HG03571 (cell line): Measurements from ENCODE around the gene FLRT1.

Experiments
- ATAC-seq: cut with Tn5 transposase; IDR thresholded peaks from one replicate; pipeline ENCODE4 v1.9.1; 2021; ENCODE audit not compliant: unreplicated experiment

Gene FLRT1, protein sequence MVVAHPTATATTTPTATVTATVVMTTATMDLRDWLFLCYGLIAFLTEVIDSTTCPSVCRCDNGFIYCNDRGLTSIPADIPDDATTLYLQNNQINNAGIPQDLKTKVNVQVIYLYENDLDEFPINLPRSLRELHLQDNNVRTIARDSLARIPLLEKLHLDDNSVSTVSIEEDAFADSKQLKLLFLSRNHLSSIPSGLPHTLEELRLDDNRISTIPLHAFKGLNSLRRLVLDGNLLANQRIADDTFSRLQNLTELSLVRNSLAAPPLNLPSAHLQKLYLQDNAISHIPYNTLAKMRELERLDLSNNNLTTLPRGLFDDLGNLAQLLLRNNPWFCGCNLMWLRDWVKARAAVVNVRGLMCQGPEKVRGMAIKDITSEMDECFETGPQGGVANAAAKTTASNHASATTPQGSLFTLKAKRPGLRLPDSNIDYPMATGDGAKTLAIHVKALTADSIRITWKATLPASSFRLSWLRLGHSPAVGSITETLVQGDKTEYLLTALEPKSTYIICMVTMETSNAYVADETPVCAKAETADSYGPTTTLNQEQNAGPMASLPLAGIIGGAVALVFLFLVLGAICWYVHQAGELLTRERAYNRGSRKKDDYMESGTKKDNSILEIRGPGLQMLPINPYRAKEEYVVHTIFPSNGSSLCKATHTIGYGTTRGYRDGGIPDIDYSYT

GRCh38 chr11:64035576-64035975 is at the start of gene FLRT1:
Gene FLRT1 (plus strand): TSS chr11:64035931. CDS start chr11:64116268, 80,337 bp downstream.
- no peak for ATAC-seq

GRCh38 chr11:63986156-63986931 is 49.4 kb upstream of the FLRT1 start, which contains the start of gene OTUB1:
Gene OTUB1 (plus strand): TSS chr11:63986438. CDS start chr11:63986457, 19 bp downstream.
- ATAC-seq = peak; percentile 75

- no peak for ATAC-seq
These were observed 48.7 kb upstream of the FLRT1 start for GRCh38 chr11:63986932-63987513.

- ATAC-seq = no peak
These were observed 44.2 kb upstream of the FLRT1 start for GRCh38 chr11:63991558-63991957.

GRCh38 chr11:63993100-63993499 is 42.6 kb upstream of the FLRT1 start:
- no peak for ATAC-seq

DNA sequence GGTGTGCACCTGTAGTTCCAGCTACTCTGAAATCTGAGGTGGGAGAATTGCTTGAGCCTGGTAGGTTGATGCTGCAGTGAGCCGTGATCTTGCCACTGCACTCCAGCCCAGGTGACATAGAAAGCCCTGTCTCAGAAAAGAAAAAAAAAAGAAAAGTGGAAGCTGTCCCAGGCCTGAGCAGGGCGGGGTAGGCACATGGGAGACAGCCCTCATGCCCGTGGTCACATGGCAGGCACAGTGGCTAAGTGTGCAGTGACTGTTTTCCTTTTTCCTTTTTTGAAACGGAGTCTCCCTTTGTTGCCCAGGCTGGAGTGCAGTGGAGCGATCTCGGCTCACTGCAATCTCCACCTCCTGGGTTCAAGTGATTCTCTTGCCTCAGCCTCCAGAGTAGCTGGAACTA is 41.7 kb upstream of the FLRT1 start:
- no peak for ATAC-seq

GRCh38 chr11:63996512-63996911 is 39.2 kb upstream of the FLRT1 start:
- ATAC-seq = no peak

- ATAC-seq = no peak
These were observed 38.5 kb upstream of the FLRT1 start for GRCh38 chr11:63997104-63997700.

GRCh38 chr11:63997801-63998337 is 37.9 kb upstream of the FLRT1 start:
- ATAC-seq = no peak

GRCh38 chr11:63998558-63999348 is 37.0 kb upstream of the FLRT1 start:
- no peak for ATAC-seq

DNA sequence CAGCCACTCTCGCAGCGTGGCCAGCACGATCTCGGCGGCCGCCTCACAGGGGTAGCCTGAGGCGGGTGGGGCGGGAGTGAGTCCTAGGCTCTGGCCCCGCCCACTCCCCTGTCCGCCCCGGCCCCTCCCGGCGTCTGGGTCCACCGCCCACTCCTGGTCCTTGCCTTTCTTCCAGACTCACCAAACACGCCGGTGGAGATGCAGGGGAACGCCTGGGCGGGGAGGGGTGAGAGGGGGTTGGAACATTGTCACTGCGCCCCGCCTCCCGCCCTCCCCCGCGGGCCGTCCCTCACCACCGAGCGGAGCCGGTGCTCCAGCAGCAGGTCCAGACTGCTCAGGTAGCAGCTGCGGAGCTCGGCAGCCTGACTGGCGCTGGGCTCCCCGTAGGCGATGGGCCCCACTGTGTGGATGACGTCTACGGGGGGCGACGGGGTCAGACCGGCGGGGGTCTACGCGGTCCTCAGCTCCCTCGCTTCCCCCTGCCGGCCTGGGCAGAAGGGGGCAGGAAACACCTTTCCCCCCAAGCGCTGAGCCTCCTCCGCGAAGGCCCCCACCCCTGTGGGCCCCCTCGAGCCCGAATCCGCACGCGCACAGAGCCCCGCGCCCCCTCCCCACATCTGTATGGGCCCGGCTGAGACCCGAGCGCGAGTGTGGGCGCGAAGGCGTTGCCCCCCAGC is 36.2 kb upstream of the FLRT1 start:
- no peak for ATAC-seq

DNA sequence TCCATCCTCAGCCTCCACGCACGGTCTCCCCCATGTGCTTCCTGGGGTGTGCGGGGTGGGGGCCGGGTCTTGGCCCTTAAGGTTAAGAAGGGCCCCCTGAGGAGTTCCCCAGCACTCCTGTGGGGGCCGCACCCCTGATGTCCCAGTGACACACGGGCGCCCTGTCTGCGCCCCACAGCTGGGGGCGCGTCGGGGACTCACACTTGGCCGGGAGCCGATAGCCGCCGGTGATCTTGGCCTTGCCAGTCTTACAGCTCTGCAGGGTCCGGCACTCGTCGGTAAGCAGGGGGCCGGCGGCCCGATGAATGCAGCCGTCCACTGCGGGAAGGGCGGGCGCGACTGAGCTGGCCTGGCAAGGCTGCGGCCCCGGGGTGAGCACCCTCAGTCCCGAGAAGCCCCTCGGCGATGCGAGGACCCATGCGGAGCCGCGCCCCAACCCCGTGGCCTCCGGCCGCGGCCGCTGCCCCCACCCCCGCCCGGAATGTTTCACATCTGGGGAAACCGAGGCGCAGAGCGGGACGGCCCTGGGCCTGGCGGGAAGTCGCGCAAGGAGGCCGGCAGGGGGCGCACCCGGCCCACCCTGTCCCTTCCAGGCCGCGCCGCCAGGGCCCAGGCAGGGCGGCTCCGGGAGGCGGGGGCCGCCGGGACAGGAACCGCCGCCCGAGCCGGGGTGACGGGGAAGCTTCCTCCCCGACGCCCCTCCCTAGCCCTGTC is 35.5 kb upstream of the FLRT1 start:
- no peak for ATAC-seq

- no peak for ATAC-seq
These were observed 34.8 kb upstream of the FLRT1 start for GRCh38 chr11:64000740-64001483.

DNA sequence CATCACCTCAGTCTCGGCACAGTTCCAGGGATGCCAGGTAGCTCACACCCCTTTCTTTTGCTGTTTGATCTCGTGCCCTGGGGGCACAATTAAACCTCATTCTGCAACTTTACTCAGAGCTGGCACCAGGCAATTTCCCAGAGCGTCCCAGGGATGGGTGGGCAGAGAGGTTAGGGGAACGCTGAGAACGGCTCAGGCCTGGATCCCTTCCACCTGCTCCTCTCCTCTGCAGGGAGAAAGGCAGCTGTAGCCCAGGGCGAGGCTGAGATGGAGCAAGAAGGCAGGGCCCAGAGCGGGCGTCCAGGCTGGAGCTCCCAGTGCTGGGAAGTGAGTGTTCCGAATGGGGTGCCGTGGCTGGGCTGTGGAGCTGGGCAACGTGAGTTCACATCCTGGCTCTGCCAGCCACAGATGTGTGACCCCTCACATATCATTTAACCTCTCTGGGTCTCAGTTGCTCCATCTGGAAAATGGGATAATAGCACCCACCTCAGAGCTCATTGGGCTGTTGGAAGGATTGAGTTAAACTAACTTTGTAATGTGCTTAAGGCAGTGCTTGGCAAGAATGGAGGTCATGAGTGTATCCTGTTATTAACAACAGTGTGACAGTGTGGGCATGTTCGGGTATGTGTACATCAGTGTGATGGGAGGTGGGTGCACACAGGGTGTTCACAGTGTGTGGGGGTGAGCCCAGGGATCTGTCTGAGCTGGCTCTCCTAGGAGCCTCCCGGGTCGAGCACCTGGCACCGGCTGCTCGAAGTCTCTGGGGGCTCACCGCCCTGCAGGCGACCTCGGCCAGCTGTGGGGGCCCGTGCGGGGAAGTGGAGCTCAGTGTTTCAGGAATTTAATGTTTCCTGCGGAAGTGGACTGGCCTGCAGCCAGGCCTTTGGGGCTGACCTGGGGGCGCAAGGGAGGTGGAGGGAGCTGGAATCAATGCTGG is 34.0 kb upstream of the FLRT1 start:
- ATAC-seq = no peak

DNA sequence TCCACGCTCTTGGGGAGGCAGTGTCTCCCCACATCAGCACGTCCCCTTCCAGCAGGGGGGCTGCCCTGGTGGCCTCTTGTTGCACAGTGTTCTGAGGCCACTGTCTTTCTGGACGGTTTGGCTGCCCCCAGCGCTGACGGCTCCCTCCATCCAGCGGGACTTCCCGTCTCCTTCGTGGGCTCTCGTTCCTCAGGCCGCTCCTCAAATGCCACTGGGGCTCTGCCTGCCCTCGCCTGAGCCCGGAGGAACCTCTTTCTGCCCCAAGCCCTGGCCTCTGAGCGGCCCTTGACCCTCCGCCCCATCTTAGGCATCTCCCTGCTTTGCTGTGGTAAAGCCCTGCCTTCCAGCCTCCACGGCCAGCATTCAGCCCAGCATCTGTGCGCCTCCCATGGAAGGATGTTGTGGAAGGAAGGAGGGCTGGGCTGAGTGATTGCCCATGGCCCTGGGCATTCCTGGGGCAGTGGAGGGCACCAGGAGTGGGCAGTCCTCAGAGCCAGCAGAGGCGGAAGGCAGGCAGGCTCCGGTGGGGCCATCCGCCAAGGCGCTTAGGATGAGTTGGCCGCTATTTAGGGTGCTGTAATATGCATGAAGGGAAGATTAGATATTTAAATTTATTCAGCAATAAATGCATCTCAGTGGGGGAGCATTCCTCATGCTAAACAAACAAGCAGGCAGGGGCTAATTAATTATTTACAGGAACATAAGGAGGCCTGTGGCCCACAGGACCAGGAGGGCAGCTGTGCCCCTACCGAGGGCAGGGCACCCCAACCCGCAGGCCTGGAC is 31.7 kb upstream of the FLRT1 start:
- ATAC-seq = no peak

DNA sequence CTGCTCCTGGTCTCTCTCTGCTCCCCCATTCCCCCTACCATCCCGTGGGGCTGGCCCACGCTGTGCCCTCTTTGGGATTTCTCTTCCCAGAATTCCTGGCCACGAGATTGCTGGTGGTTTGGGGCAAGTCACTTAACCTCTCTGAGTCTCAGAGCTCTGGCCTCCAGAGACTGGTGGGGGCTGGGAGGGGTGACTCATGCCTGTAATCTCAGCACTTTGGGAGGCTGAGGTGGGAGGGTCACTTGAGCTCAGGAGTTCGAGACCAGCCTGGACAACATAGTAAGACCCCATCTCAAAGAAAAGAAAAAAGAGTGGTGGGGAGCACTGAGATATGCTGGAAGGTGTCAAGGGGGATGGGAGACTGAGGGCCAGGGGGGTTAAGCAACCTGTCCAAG is 31.1 kb upstream of the FLRT1 start:
- no peak for ATAC-seq
